GM19463 (cell line): ENCODE measurements around the gene FOLR2.
"Not testable (repeated sequence)": the region's sequence is repeated elsewhere in the genome, so short reads cannot be mapped to it uniquely, and the experiment has no call there.

ENCODE experiments used
- ATAC-seq: cut with Tn5 transposase; IDR thresholded peaks from one replicate; pipeline ENCODE4 v1.9.1; 2021; ENCODE audit warnings: mild to moderate bottlenecking, moderate library complexity; ENCODE audit not compliant: unreplicated experiment

The FOLR2 gene

DNA sequence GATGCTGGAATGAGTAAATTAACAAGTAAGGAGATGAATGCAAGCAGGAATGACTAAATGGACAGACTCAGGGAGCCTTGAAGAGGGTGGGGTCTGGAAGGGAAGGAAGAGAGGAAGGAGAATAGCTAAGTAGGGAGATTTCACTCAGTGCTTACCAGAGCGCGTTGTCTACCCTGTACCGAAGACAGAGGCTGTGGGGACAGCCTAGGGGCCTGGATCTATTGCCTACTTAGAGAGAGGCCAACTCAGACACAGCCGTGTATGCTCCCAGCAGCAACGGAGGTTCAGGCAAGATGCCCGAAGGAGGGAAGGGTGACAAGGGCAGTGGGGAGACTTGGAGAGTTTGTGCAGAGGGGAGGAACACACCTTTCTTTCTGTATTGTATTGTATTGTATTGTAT is at the start of gene FOLR2:
FOLR2 (plus strand) TSS at position 157 of the 400 bp plus-strand sequence. CDS start 1,791 bp downstream, outside the sequence.
- ATAC-seq: no peak

DNA sequence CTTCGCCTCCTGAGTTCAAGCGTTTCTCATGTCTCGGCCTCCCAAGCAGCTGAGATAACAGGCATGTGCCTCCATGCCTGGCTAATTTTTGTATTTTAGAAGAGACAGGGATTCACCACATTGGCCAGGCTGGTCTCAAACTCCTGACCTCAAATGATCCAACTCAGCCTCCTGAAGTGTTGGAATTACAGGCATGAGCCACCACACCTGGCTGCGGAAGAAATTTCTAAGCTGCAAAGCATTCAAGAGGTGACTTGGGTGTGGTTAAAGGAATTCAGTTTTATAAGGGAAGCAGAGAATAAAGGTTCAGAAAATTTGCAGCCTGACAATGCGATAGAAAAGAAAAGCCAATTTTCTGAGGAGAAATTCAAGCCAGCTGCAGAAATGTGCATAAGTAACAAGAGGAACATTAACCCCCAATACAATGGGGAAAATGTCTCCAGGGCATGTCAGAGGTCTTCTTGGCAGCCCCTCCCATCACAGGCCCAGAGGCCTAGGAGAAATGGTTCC is 47.5 kb upstream of the FOLR2 start:
- ATAC-seq: not testable (repeated sequence)

DNA sequence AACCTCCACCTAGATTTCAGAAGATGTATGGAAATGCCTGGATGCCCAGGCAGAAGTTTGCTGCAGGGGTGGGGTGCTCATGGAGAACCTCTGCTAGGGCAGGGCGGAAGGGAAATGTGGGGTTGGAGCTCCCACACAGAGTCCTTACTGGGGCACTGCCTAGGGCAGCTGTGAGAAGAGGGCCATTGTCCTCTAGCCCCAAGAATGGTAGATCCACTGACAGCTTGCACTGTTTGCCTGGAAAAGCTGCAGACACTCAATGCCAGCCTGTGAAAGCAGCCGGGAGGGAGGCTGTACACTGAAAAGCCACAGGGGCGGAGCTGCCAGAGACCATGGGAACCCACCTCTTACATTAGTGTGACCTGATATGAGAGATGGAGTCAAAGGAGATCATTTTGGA is 46.8 kb upstream of the FOLR2 start:
- ATAC-seq: not testable (repeated sequence)

DNA sequence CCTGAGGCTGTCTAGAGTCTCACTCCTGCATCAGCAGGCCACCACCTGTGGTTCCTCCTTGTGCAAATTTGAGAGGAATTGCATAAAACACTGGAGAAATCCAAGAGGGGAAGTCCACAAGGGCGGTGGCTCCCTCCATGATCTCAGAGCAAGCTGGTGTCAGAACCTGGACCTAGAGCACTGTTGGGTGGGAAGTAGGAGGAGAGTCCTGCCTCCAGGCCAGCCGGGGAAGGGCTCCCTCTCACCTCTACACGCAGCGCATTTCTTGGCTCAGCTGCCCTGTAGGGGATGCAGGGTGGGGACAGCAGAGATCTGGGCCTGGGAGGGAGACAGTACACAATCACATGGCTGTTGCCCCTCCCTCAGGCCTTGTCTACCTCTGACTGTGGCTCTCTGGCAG is 44.6 kb upstream of the FOLR2 start:
- not testable (repeated sequence) for ATAC-seq

DNA sequence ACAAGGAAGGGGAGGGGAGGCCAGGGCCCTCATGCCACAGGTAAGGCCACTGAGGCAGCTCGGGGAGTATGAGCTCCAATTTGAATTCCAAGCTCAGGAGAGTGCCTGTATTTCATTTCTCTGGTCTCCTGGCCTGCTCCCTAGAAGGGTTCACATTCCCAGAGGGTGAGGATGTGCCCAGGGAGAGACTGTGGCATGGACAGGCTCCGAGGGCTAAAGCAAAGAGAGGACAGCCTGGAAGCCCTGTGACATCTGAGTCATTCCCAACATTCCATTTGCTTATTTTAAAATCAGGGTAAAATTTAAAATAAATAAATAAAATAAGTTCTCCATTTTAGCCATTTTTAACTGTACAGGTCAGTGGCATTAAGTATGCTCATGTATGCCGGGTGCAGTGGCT is 43.3 kb upstream of the FOLR2 start:
- no peak for ATAC-seq

DNA sequence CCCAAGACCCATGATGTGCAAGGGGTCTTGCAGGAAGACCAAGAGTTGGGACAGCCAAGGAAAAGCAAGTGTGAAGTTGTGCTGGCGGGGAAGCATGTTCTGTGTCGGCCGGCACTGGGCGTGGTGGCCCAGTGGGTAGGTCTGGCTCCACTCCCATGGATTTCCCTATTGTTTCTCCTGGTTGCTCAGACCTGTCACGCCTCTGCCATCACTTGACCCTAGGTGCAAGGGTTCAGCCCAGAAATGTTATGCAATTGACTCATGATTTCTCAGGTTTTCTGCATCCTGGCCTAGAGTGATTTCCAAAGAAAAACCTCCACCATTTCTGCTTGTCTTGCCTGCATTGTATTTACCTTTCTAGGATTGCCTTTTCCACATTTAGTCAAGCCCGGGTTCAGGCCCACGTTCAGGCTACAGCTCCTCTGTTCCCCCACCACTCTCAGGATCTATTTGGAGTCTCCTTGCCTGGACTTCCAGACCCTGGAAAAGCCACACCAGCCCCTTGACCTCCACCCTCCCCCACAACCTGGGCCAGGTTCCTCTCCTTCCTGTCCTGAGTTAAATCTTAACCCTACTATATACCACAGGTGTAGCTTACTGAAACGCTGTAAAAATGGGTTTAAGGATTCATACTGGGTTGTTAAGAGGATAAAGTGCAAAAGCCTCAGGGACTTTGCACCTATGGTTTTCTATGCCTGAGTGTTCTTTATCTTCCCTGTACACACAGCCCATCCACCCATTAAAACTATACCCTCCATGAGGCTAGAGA is 42.1 kb upstream of the FOLR2 start:
- no peak for ATAC-seq

DNA sequence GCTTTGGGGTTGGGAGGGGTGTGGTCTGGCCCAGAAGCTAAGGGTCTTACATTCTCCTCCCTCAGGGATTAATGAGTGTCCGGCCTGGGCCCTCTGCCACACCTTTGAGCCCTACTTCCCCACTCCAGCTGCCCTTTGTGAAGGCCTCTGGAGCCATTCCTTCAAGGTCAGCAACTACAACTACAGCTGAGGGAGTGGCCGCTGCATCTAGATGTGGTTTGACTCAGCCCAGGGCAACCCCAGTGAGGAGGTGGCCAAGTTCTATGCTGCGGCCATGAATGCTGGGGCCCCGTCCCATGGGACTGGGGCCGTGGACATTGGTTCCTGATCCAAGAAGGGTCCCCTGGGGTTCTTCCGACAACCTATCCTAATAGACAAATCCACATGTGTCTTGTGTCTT is 38.9 kb upstream of the FOLR2 start:
- no peak for ATAC-seq

DNA sequence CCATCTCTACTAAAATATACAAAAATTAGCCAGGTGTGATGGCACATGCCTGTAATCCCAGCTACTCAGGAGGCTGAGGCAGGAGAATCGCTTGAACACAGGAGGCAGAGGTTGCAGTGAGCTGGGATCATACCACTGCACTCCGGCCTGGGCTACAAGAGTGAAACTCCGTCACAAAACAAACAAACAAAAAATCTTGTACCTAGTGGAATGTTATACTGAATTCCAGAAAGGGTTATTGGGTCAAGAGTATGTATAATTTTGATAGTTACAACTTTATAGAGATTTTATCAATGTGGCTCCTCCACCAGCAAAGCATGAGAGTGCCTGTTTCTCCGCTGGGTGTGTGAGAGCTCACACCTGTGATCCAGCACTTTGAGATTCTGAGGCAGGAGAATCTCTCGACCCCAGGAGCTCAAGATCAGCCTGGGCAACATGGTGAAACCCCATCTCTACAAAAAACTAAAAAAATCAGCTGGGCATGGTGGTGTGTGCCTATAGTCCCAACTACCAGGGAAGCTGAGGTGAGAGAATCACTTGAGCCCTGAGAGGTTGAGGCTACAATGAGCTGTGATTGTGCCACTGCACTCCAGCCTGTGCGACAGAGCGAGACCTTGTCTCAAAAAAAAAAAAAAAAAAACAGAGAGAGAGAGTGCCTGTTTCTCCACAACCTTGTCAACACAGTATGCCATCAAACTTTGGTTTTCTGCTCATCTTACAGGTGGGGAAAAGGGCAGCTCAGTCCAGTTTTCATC is 37.4 kb upstream of the FOLR2 start:
- no peak for ATAC-seq

DNA sequence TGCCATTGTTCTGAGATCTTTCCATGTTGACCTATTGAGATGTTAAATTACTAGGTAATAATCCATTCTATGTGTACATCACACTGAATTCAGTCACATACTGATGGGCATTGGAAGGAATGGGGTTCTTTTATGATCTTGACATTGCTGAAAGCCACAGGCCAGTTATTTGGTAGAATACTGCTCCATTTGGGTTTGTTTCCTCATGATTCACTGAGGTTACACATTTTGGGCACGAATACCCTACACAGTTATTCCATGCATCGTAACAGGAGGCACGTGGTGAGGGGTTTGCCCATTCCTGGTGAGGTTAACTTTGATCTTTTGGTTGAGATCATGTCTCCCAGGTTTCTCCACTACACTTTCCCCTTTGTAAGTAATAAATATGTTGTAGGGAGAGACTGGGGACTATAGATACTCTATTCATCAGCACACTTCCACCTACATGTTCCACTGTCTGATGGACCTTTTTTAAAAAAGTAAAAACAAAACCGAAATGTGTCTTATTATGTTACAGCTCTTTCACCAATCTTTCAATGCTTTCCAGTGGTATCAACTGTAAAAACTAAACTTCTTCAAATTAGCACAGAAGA is 36.7 kb upstream of the FOLR2 start:
- ATAC-seq: no peak

DNA sequence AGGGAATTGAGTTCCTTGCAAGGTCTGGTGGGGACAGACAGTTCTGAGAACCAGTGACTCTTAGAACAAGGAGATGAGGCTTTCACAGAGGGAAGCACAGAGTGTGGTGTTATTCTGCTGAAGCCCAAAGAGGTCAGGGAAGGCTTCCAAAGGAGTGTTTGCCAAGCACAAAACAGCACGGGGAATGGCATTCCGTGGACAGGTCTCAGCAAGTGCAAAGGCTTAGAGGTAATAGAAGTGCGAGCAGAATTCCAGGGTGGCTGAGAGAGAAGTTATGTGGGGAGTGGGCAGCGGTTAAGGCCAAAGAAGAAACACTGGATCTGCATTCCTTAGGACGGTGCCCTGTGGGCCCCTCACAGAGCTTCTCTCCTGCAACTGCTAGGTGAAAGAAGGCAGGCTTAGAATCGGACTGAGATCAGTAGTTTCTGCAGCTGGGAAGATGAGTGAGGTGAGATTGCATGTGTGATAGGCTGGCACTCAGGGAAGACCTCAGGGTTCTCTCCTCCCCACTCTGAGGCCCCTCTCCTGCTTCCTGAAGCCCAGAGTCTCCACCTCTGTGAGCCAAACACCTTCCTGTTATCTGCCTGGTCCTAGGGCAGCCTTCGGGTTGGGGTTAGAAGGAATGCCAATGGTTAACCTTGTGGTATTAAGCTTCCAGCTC is 35.6 kb upstream of the FOLR2 start:
- ATAC-seq: not testable (repeated sequence)

DNA sequence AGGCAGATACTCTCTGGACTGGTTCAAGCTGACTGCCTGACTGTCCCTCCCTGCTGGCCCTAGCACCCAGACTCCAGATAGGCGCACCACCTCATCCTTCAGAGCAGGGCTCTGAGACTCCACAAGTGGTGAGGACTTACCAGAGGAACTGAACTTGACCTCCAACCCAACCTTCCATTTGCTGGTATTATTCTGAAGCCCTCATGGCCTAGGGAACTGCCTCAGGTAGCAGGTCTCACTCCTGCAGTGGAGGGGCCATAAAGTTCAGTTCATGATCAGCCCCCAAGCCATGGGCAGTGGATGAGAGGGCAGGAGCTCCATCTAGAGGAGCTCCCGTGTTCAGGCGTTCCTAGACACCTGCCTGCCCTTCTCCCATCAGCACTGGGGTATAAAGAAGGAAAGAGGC is 35.0 kb upstream of the FOLR2 start:
- ATAC-seq: not testable (repeated sequence)

DNA sequence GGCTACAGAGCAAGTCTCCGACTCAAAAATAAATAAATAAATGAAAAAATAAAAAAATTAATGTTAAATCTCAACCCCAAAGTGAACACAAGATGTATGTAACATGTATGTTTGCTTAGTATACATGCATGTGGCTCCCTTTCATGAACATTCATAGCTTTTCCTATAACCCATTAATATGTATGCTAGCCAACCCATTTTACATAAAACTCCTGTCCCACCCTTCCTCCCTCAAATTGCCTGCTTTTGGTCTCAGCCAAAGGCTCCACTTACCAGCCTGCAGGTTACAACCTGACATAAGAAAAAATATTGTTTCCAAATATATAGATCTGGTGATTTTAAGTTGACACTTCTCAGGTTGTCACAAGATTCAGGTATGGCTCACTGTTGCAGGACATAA is 28.3 kb upstream of the FOLR2 start:
- no peak for ATAC-seq

DNA sequence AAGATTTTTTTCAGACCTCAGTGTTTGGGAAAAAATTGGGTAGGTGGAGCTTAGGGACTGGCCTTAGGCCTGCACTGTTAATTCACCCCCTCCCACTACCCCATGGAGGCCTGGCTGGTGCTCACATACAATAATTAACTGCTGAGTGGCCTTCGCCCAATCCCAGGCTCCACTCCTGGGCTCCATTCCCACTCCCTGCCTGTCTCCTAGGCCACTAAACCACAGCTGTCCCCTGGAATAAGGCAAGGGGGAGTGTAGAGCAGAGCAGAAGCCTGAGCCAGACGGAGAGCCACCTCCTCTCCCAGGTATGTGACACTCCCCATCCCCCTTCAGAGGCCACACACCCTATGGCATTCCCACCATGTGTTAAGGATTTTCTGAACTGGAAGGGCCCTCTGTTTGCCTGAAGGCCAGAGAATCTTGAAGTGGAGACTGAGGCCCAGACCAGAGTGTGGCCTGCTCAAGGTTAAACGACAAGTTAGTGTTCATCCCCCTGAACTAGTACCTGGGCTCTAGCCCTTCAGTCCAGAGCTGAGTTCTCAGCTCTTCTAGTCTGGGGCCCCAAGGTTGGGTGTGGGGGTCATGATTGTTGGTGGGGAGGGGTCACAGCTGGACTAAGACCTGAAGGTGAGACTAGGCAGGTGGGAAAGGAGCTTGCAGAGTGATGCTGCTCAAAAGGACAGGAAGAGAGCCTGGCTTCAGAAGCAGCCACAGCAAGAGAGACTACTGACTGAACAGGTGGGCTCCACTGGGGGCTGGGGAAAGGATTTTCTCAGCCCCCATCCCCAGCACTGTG is 26.9 kb upstream of the FOLR2 start:
- ATAC-seq: no peak

DNA sequence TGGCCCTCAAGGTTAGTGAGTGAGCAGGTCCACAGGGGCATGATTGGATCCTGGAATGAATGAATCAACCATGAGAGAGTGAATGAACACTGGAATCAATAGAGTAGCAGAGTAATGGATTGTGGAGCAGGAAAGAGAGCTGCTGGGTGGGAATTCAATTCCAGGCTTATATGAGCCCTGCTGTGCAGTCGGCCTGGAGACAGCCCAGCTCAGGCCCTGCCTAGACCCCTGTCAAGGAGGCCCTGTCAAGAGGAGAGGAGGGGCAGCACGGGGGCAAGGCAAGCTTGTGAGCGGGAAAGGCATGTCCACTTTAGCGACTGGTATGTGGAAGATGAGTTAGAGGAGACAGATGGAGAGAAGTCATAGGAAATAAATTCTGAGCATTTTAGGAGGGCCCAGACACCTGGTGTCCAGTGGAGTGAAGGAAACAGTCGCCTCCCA is 25.9 kb upstream of the FOLR2 start:
- no peak for ATAC-seq

DNA sequence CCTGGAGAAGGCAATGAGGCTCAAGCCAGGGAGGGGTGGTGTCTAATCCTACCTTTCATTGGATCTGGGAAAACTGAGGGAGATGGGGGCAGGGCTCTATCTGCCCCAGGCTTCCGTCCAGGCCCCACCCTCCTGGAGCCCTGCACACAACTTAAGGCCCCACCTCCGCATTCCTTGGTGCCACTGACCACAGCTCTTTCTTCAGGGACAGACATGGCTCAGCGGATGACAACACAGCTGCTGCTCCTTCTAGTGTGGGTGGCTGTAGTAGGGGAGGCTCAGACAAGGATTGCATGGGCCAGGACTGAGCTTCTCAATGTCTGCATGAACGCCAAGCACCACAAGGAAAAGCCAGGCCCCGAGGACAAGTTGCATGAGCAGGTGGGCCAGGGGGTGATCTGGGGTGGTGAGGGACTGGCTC is 24.6 kb upstream of the FOLR2 start, which contains the start of gene FOLR1:
FOLR1 (plus strand) TSS at position 180 of the 421 bp plus-strand sequence; CDS start at position 214, 34 bp downstream.
- no peak for ATAC-seq

DNA sequence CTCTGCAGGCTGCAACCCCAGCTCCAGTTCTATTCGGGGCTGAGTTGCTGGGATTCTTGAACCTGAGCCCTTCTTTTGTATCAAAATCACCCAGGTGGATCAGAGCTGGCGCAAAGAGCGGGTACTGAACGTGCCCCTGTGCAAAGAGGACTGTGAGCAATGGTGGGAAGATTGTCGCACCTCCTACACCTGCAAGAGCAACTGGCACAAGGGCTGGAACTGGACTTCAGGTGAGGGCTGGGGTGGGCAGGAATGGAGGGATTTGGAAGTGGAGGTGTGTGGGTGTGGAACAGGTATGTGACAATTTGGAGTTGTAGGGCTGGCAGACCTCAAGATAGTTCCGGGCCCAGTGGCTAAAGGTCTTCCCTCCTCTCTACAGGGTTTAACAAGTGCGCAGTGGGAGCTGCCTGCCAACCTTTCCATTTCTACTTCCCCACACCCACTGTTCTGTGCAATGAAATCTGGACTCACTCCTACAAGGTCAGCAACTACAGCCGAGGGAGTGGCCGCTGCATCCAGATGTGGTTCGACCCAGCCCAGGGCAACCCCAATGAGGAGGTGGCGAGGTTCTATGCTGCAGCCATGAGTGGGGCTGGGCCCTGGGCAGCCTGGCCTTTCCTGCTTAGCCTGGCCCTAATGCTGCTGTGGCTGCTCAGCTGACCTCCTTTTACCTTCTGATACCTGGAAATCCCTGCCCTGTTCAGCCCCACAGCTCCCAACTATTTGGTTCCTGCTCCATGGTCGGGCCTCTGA is 20.9 kb upstream of the FOLR2 start:
- no peak for ATAC-seq

DNA sequence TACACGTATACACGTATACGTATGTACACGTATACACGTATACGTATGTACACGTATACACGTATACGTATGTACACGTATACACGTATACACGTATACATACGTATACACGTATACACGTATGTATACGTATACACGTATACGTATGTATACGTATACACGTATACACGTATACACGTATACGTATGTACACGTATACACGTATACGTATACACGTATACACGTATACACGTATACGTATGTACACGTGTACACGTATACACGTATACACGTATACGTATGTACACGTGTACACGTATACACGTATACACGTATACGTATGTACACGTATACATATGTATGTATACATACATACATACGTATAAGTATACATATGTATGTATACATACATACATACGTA is 15.1 kb upstream of the FOLR2 start:
- not testable (repeated sequence) for ATAC-seq

DNA sequence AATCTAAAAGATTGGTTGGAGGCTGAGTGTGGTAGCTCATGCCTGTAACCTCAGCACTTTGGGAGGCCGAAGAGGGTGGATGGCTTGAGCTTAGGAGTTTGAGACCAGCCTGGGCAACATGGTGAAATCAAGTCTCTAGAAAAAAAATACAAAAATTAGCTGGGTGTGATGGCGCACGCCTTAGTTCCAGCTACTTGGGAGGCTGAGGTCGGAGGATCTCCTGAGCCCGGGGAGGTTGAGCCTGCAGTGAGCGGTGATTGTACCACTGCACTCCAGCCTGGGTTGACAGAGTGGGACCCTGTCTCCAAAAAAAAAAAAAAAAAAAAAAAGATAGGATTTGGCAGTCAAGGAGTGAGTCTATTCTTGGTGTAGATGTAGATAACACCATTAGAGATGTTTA is 14.0 kb upstream of the FOLR2 start:
- no peak for ATAC-seq

DNA sequence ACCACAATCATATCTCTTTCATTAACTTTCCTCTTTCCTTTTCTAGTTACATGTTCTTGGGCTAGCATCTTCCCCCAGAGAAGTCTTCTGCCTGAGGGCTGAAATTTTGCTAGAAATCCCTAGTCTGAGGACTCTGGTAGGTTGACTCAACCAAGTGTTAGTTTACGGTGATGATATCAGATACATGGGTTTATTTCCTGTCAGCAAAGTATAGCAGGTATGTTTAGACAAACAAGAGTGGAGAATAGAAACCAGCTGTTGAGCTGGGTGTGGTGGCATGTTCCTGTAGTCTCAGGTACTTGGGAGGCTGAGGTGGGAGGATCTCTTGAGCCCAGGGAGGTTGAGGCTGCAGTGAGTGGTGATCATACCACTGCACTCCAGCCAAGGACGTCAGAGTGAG is 13.4 kb upstream of the FOLR2 start:
- no peak for ATAC-seq
